Natural killer cell (primary cell): ENCODE results near the gene IL17A. TPM values are rescaled to one million over a fixed set of nuclear protein-coding genes. Genes with fewer than 3 reads are reported as not detected.
"Not testable (repeated sequence)": the region's sequence is repeated elsewhere in the genome, so short reads cannot be mapped to it uniquely, and the experiment has no call there.

Experiments used
- ATAC-seq, 3 donors: fragments of 150-1000 bp in 2 of 3; fragments of 200-7000 bp in 1 of 3; cut with Tn5 transposase; 1 replicate in 1 of 3; 2 replicates in 2 of 3; pipeline ENCODE4 v1.10.0; 2021; ENCODE audit warnings: mild to moderate bottlenecking in 2 of 3, moderate library complexity in 2 of 3
- DNase-seq, 2 donors: peaks; one replicate each; pipeline versions ENCODE4 v3.0.0 to v3.0.0-alpha.2; 2013 to 2021; ENCODE audit warnings: mixed read lengths in 1 of 2
- H3K27ac ChIP-seq: one replicate; pipeline ENCODE4 v1.5.1; 2013; ENCODE audit warnings: mild to moderate bottlenecking, low read length
- H3K27me3 ChIP-seq: one replicate; pipeline ENCODE4 v1.6.1; 2013; ENCODE audit warnings: low read length; ENCODE audit not compliant: control insufficient read depth, insufficient read depth
- H3K36me3 ChIP-seq: one replicate; pipeline ENCODE4 v1.6.1; 2013; ENCODE audit warnings: low read length; ENCODE audit not compliant: control insufficient read depth, insufficient read depth
- H3K4me1 ChIP-seq: one replicate; pipeline ENCODE4 v1.6.1; 2013; ENCODE audit warnings: low read length; ENCODE audit not compliant: control insufficient read depth, insufficient read depth
- H3K4me3 ChIP-seq: one replicate; pipeline ENCODE4 v1.5.1; 2013; ENCODE audit warnings: low read length
- H3K9me3 ChIP-seq: one replicate; pipeline ENCODE4 v1.6.1; 2013; ENCODE audit warnings: low read length; ENCODE audit not compliant: control insufficient read depth, insufficient read depth
- H3K27ac Mint-ChIP-seq, 2 donors: one replicate each; pipeline ENCODE4 v1.8.0; 2022; ENCODE audit warnings: mild to moderate bottlenecking in 2 of 2, mixed read lengths in 2 of 2, moderate library complexity in 1 of 2
- H3K27me3 Mint-ChIP-seq, 2 donors: one replicate each; pipeline ENCODE4 v1.8.0; 2022; ENCODE audit warnings: low read depth in 2 of 2, mixed read lengths in 2 of 2
- H3K36me3 Mint-ChIP-seq: one replicate; pipeline ENCODE4 v1.8.0; 2022; ENCODE audit warnings: mixed read lengths
- H3K4me1 Mint-ChIP-seq, 2 donors: one replicate each; pipeline ENCODE4 v1.8.0; 2022; ENCODE audit warnings: mixed read lengths in 2 of 2
- H3K4me3 Mint-ChIP-seq: one replicate; pipeline ENCODE4 v1.8.0; 2022; ENCODE audit warnings: mild to moderate bottlenecking, moderate library complexity, mixed read lengths
- H3K9me3 Mint-ChIP-seq, 2 donors: one replicate each; pipeline ENCODE4 v1.8.0; 2022; ENCODE audit warnings: mixed read lengths in 2 of 2
- CTCF ChIP-seq: fragments of 200-600 bp; IDR thresholded peaks from one replicate; pipeline ENCODE4 v1.8.0; 2022; ENCODE audit warnings: antibody characterized with exemption
- WGBS: methylation state at CpG from one replicate; pipeline ENCODE4 v1.1.7; 2013; ENCODE audit warnings: missing lambda C conversion rate; ENCODE audit not compliant: insufficient coverage; 5-methylcytosine and 5-hydroxymethylcytosine counted together
- intact Hi-C: fragments of 100-400 bp; cut with micrococcal nuclease; formaldehyde crosslinking; loops from one replicate; pipeline ENCODE4 v1.14.2; 2022
- total RNA-seq, 4 donors: library from RNA; stranded (reverse); fragments of 120-200 nt in 1 of 4; gene quantifications; one replicate each; pipeline versions ENCODE4 v1.2.3 to v1.2.4, GENCODE V29; 2013 to 2022

IL17A gene
- total RNA-seq, 3 donors from 2014 or later (not counting 1 experiment from before 2014, with no cell fraction given): not detected

GRCh38 chr6:52167267-52167666 lies 18.9 kb upstream of the IL17A start:
- peaks cover 12% of the 10 kb centered on the region for H3K27me3 ChIP-seq
- ATAC-seq (no peak), DNase-seq (no peak)
- Mint-ChIP-seq H3K4me3 (no peak overlapping the region), H3K36me3 (no peaks in the 10 kb centered on the region), H3K4me1 (no peaks in the 10 kb centered on the region), H3K27ac (no peak overlapping the region), H3K27me3 (peaks cover 30 to 89% of the 10 kb centered on the region in 2 donors), H3K9me3 (no peaks in the 10 kb centered on the region)
- intact Hi-C loops: no loop called here
- no peak overlapping the region for H3K27ac ChIP-seq
- H3K9me3 ChIP-seq: no peaks in the 10 kb centered on the region
- no peak for TF ChIP-seq CTCF
- no peak overlapping the region for H3K4me3 ChIP-seq
- no peaks in the 10 kb centered on the region for H3K4me1 ChIP-seq
- H3K36me3 ChIP-seq: no peaks in the 10 kb centered on the region
- no CpG with 5 or more reads among the region's 1 CpG for WGBS

- H3K4me1 Mint-ChIP-seq, H3K9me3 ChIP-seq, H3K4me3 ChIP-seq, H3K36me3 ChIP-seq, H3K4me3 Mint-ChIP-seq, H3K27ac Mint-ChIP-seq, DNase-seq, H3K36me3 Mint-ChIP-seq, H3K27ac ChIP-seq, intact Hi-C loops, ATAC-seq, H3K9me3 Mint-ChIP-seq, H3K4me1 ChIP-seq: not testable (repeated sequence)
- H3K27me3 Mint-ChIP-seq: peaks cover 30 to 85% of the 10 kb centered on the region in 2 donors
- peaks cover 12% of the 10 kb centered on the region for H3K27me3 ChIP-seq
- WGBS: 50% methylated on average over 2 of the region's 3 CpGs
Observed at GRCh38 chr6:52168351-52168750, 17.8 kb upstream of the IL17A start.

GRCh38 chr6:52174118-52174517 lies 12.1 kb upstream of the IL17A start:
- Histone ChIP-seq H3K4me1 (peaks cover 12% of the 10 kb centered on the region), H3K27ac (no peak overlapping the region), H3K36me3 (no peaks in the 10 kb centered on the region), H3K9me3 (peaks cover 3% of the 10 kb centered on the region), H3K27me3 (peaks cover 32% of the 10 kb centered on the region), H3K4me3 (no peak overlapping the region)
- ATAC-seq: no peak
- Mint-ChIP-seq H3K4me1 (peaks cover 15 to 16% of the 10 kb centered on the region in 2 donors), H3K4me3 (no peak overlapping the region), H3K36me3 (no peaks in the 10 kb centered on the region), H3K27ac (no peak overlapping the region), H3K9me3 (no peaks in the 10 kb centered on the region), H3K27me3 (peaks cover 25 to 77% of the 10 kb centered on the region in 2 donors)
- no peak for DNase-seq
- intact Hi-C loops: loop anchor here (10.0 kb wide), 1 partner anchor 221 kb away; no protein-coding TSS in a partner anchor
- TF ChIP-seq CTCF: no peak
- WGBS: 98% methylated on average over 3 of the region's 3 CpGs

GRCh38 chr6:52176550-52176949 lies 9.6 kb upstream of the IL17A start:
- WGBS: no CpG with 5 or more reads among the region's 1 CpG
- Histone ChIP-seq H3K9me3 (peaks cover 3% of the 10 kb centered on the region), H3K36me3 (no peaks in the 10 kb centered on the region), H3K27ac (no peak overlapping the region), H3K4me3 (no peak overlapping the region), H3K27me3 (peaks cover 56% of the 10 kb centered on the region), H3K4me1 (peaks cover 12% of the 10 kb centered on the region)
- peak overlapping the region; percentile 1 for H3K4me3 Mint-ChIP-seq
- ATAC-seq: peak; percentile 80 to 98 (median 86)
- no peaks in the 10 kb centered on the region for H3K9me3 Mint-ChIP-seq
- intact Hi-C loops: loop anchor here (5.0 to 10.0 kb wide), 2 partner anchors 51 to 218 kb away; no protein-coding TSS in a partner anchor
- peak in 1 of 2 donors; percentile 62 for DNase-seq
- peaks cover 12 to 75% of the 10 kb centered on the region in 2 donors for H3K27me3 Mint-ChIP-seq
- TF ChIP-seq CTCF: no peak
- H3K36me3 Mint-ChIP-seq: no peaks in the 10 kb centered on the region
- H3K27ac Mint-ChIP-seq: peak overlapping the region in 1 of 2 donors; percentile 37
- peaks cover 28 to 31% of the 10 kb centered on the region in 2 donors for H3K4me1 Mint-ChIP-seq
